Erythroblast (primary cell): Measurements from ENCODE around the gene LATS2.

Experiments used
- GATA1 ChIP-seq: IDR thresholded peaks from 2 replicates; pipeline ENCODE4 v1.6.1; 2011; ENCODE audit warnings: low read depth, mild to moderate bottlenecking, control low read depth, low read length, moderate library complexity
- POLR2A ChIP-seq: IDR thresholded peaks from 2 replicates; pipeline ENCODE4 v1.6.1; 2011; ENCODE audit warnings: mild to moderate bottlenecking, low read length

- TF ChIP-seq POLR2A, result no peak
- TF ChIP-seq GATA1, result no peak
These were observed 118.3 kb downstream of the LATS2 start for GRCh38 chr13:20942938-20943559.
